Measurements from ENCODE around the gene TSPAN33.

GRCh38 chr7:129115676-129116075 is 28.8 kb upstream of the TSPAN33 start:
- no peak for TF ChIP-seq POLR2AphosphoS5 (IDR thresholded peaks at IDR 0.05; ENCODE audit: low read depth, low read length)
- no peak for TF ChIP-seq USF2 (IDR thresholded peaks at IDR 0.05; ENCODE audit: borderline replicate concordance, low read depth, low read length)
- TF ChIP-seq EP300 (IDR thresholded peaks at IDR 0.05; ENCODE audit: borderline replicate concordance in 1 of 2, low read depth in 1 of 2, low read length in 1 of 2), result no peak
- TF ChIP-seq SMC3 (IDR thresholded peaks at IDR 0.05; ENCODE audit: low read depth, low read length), result no peak
- TF ChIP-seq NFIC (IDR thresholded peaks at IDR 0.05; ENCODE audit: borderline replicate concordance), result no peak
- TF ChIP-seq CTCF (IDR thresholded peaks at IDR 0.05), result no peak
- TF ChIP-seq GABPA (IDR thresholded peaks at IDR 0.05; ENCODE audit: low read depth), result no peak
- no peak for TF ChIP-seq TAF1 (IDR thresholded peaks at IDR 0.05; ENCODE audit: borderline replicate concordance, low read depth, low read length)
